Trophoblast cell (in vitro differentiated cells and primary cell): ENCODE measurements around the gene ARHGAP22.

Experiments used
- DNase-seq, 2 donors: peaks; one replicate each; pipeline ENCODE4 v3.0.0-alpha.2; 2016
- H2AFZ ChIP-seq: 2 replicates; pipeline ENCODE4 v1.6.1; 2013; ENCODE audit warnings: low read length, moderate library complexity, mild to moderate bottlenecking; ENCODE audit not compliant: insufficient read depth, poor library complexity
- H2AK5ac ChIP-seq: 2 replicates; pipeline ENCODE4 v1.6.1; 2013; ENCODE audit warnings: mild to moderate bottlenecking, low read length
- H2BK120ac ChIP-seq: 2 replicates; pipeline ENCODE4 v1.6.1; 2013; ENCODE audit warnings: low read length, mild to moderate bottlenecking, moderate library complexity; ENCODE audit not compliant: insufficient read depth, poor library complexity
- H2BK12ac ChIP-seq: 2 replicates; pipeline ENCODE4 v1.6.1; 2013; ENCODE audit warnings: mild to moderate bottlenecking, low read length, moderate library complexity
- H2BK5ac ChIP-seq: 2 replicates; pipeline ENCODE4 v1.6.1; 2013; ENCODE audit warnings: low read length, low read depth, moderate library complexity, mild to moderate bottlenecking; ENCODE audit not compliant: poor library complexity
- H3K14ac ChIP-seq: 2 replicates; pipeline ENCODE4 v1.6.1; 2013; ENCODE audit warnings: mild to moderate bottlenecking, low read length
- H3K18ac ChIP-seq: 2 replicates; pipeline ENCODE4 v1.6.1; 2013; ENCODE audit warnings: mild to moderate bottlenecking, low read length
- H3K23ac ChIP-seq: 2 replicates; pipeline ENCODE4 v1.6.1; 2013; ENCODE audit warnings: low read length
- H3K27ac ChIP-seq: 2 replicates; pipeline ENCODE4 v1.5.1; 2013; ENCODE audit warnings: low read depth, mild to moderate bottlenecking, inconsistent platforms, low read length, moderate library complexity
- H3K27me3 ChIP-seq: 2 replicates; pipeline ENCODE4 v1.6.1; 2013; ENCODE audit warnings: inconsistent platforms, mild to moderate bottlenecking, low read length, moderate library complexity; ENCODE audit not compliant: insufficient read depth
- H3K36me3 ChIP-seq, 2 experiments: 1 replicate in 1 of 2; 2 replicates in 1 of 2; pipeline ENCODE4 v1.6.1; 2013; ENCODE audit warnings: low read length in 2 of 2, mild to moderate bottlenecking in 2 of 2, moderate library complexity in 1 of 2; ENCODE audit not compliant: insufficient read depth in 2 of 2, control insufficient read depth in 1 of 2
- H3K4ac ChIP-seq: 2 replicates; pipeline ENCODE4 v1.6.1; 2013; ENCODE audit warnings: low read depth, mild to moderate bottlenecking, low read length, moderate library complexity
- H3K4me1 ChIP-seq, 2 experiments: 1 replicate in 1 of 2; 2 replicates in 1 of 2; pipeline ENCODE4 v1.6.1; 2013; ENCODE audit warnings: low read length in 2 of 2, mild to moderate bottlenecking in 2 of 2, moderate library complexity in 1 of 2; ENCODE audit not compliant: insufficient read depth in 2 of 2, control insufficient read depth in 1 of 2
- H3K4me2 ChIP-seq: 2 replicates; pipeline ENCODE4 v1.6.1; 2013; ENCODE audit warnings: inconsistent platforms, mild to moderate bottlenecking, low read length, moderate library complexity
- H3K4me3 ChIP-seq: 2 replicates; pipeline ENCODE4 v1.5.1; 2013; ENCODE audit warnings: mild to moderate bottlenecking, low read depth, low read length, inconsistent platforms
- H3K79me1 ChIP-seq: one replicate; pipeline ENCODE4 v1.6.1; 2013; ENCODE audit warnings: low read length
- H3K79me2 ChIP-seq: 2 replicates; pipeline ENCODE4 v1.6.1; 2013; ENCODE audit warnings: low read length, mild to moderate bottlenecking; ENCODE audit not compliant: control insufficient read depth, insufficient read depth, poor library complexity
- H3K9ac ChIP-seq: 2 replicates; pipeline ENCODE4 v1.6.1; 2013; ENCODE audit warnings: mild to moderate bottlenecking, low read length
- H3K9me3 ChIP-seq: 2 replicates; pipeline ENCODE4 v1.6.1; 2013; ENCODE audit warnings: low read depth, mild to moderate bottlenecking, control low read depth, inconsistent platforms, low read length; ENCODE audit not compliant: insufficient read depth
- H4K12ac ChIP-seq: 2 replicates; pipeline ENCODE4 v1.6.1; 2013; ENCODE audit warnings: low read depth, mild to moderate bottlenecking, low read length, moderate library complexity
- H4K8ac ChIP-seq: 2 replicates; pipeline ENCODE4 v1.6.1; 2013; ENCODE audit warnings: low read depth, mild to moderate bottlenecking, low read length, moderate library complexity
- H4K91ac ChIP-seq: one replicate; pipeline ENCODE4 v1.6.1; 2013; ENCODE audit warnings: low read depth, mild to moderate bottlenecking, low read length, moderate library complexity
- WGBS: extraction: QIAGEN DNeasy Blood & Tissue Kit; methylation state at CpG from one replicate; pipeline ENCODE4 v1.1.7; 2013; ENCODE audit warnings: missing lambda C conversion rate; ENCODE audit not compliant: insufficient read length, insufficient coverage; ENCODE audit errors: extremely low coverage; 5-methylcytosine and 5-hydroxymethylcytosine counted together

ARHGAP22 gene

DNA sequence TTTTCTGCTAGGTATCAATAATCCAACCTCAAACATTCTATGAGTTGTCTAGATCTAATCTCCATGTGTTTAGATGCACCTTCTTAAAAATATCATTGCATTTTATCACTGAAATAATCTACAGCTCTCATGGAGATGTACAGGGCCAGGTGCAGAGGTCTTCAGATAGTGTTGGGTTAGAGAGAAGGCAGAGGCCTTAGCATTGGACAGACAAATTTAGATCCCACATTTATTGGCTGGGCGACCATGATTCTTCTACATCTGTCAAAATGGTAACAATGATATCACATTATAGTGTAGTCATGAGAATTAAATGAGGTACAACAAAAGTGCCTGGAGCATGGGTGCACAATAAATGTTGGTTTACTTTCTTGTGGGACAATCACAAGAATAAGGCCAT is 3.1 kb downstream of the ARHGAP22 start:
- Histone ChIP-seq H2BK120ac (no peak overlapping the region), H2BK12ac (no peak overlapping the region), H4K91ac (no peak overlapping the region), H3K27me3 (peaks cover 8% of the 10 kb centered on the region), H2AK5ac (no peak overlapping the region), H3K23ac (no peak overlapping the region), H3K4me3 (no peak overlapping the region), H2BK5ac (no peak overlapping the region), H3K14ac (no peak overlapping the region), H2AFZ (no peak overlapping the region), H3K4me2 (no peak overlapping the region), H3K79me1 (no peaks in the 10 kb centered on the region), H3K9ac (no peak overlapping the region), H3K79me2 (no peaks in the 10 kb centered on the region), H3K9me3 (peaks cover 2% of the 10 kb centered on the region), H3K4me1 (peaks cover 0 to 4% of the 10 kb centered on the region in 2 experiments), H3K27ac (no peak overlapping the region), H3K18ac (no peak overlapping the region), H3K4ac (no peak overlapping the region), H3K36me3 (no peaks in the 10 kb centered on the region), H4K12ac (no peak overlapping the region), H4K8ac (no peak overlapping the region)
- DNase-seq: no peak
- WGBS: no CpG with 5 or more reads among the region's 1 CpG

DNA sequence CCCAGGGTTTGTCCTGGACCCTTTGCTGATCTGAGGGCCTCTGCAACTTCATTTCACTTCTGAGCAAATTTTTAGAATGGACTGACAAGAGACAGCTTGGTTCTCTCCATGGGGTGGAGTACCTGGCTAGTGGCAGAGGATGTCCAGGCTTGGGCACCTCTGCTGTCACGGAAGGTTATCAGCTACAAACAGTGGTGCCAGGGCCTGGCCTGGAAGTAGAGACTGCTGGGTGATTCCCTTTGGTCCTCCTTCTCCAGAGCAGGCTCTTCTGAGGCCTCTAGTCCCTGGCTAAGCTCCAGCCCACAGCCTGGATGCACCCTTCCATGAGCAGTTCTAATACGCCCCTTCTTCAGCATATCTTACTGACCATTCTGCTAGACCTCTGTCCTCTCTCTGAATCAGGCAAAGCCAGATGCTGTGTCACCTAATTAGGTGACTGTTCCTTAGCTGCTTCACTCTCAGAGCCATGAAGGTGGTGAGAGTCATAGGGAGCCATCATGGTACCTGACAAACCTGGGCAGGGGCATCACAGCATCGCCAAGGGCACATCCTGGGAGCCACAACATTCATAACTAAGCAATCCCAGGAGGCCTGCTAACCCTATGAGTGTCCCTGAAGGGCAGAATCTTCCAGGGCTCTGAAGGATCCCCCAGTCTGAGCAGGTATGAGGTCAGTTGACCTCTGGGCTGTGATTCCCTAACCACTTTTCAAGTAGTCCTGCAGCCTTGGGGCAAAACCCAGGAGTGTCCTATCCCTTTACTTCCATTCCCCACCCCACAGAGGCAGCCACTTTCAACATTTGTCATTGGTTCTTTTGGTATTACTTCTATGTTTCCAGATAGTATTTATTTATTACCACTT is 4.0 kb downstream of the ARHGAP22 start:
- no peak overlapping the region for H3K4me2 ChIP-seq
- H3K18ac ChIP-seq: no peak overlapping the region
- H2BK12ac ChIP-seq: no peak overlapping the region
- peaks cover 0 to 2% of the 10 kb centered on the region in 2 experiments for H3K4me1 ChIP-seq
- no peak overlapping the region for H4K91ac ChIP-seq
- H3K79me1 ChIP-seq: no peaks in the 10 kb centered on the region
- no peak overlapping the region for H3K9ac ChIP-seq
- no peak overlapping the region for H3K14ac ChIP-seq
- no peak overlapping the region for H2AFZ ChIP-seq
- H3K36me3 ChIP-seq: no peaks in the 10 kb centered on the region
- no peak overlapping the region for H2BK120ac ChIP-seq
- no peak overlapping the region for H4K12ac ChIP-seq
- peaks cover 8% of the 10 kb centered on the region for H3K27me3 ChIP-seq
- no peak overlapping the region for H3K4ac ChIP-seq
- H4K8ac ChIP-seq: no peak overlapping the region
- H3K79me2 ChIP-seq: no peaks in the 10 kb centered on the region
- no peak overlapping the region for H3K27ac ChIP-seq
- WGBS: no CpG with 5 or more reads among the region's 3 CpGs
- no peak overlapping the region for H3K4me3 ChIP-seq
- peaks cover 2% of the 10 kb centered on the region for H3K9me3 ChIP-seq
- no peak overlapping the region for H3K23ac ChIP-seq
- no peak overlapping the region for H2AK5ac ChIP-seq
- H2BK5ac ChIP-seq: no peak overlapping the region
- DNase-seq: no peak

DNA sequence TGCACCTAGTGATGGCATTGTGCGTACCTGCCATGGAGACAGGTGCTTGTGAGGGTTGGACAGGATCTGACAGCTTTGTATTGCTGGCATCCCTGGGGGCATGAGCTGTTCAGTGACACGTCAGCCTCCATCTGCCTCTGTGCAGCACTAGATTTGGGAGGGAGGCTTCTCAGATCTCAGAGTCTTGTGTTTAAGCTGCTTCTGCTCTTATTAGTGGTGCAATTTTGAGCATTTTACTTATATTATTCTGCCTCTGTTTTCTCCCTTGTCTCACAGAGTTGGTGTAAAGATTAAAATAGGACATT is 5.1 kb downstream of the ARHGAP22 start:
- H2AFZ ChIP-seq: no peak overlapping the region
- H3K4me3 ChIP-seq: no peak overlapping the region
- no peak overlapping the region for H3K23ac ChIP-seq
- H3K4me2 ChIP-seq: no peak overlapping the region
- H3K4me1 ChIP-seq: peaks cover 0 to 2% of the 10 kb centered on the region in 2 experiments
- peaks cover 8% of the 10 kb centered on the region for H3K27me3 ChIP-seq
- no peak overlapping the region for H4K91ac ChIP-seq
- DNase-seq: no peak
- no peak overlapping the region for H4K12ac ChIP-seq
- H2BK12ac ChIP-seq: no peak overlapping the region
- no peak overlapping the region for H3K18ac ChIP-seq
- no peak overlapping the region for H2AK5ac ChIP-seq
- H3K9me3 ChIP-seq: peaks cover 2% of the 10 kb centered on the region
- no peak overlapping the region for H4K8ac ChIP-seq
- no peaks in the 10 kb centered on the region for H3K79me1 ChIP-seq
- H3K36me3 ChIP-seq: no peaks in the 10 kb centered on the region
- no peaks in the 10 kb centered on the region for H3K79me2 ChIP-seq
- no peak overlapping the region for H2BK5ac ChIP-seq
- no peak overlapping the region for H3K9ac ChIP-seq
- no CpG with 5 or more reads among the region's 2 CpGs for WGBS
- H3K27ac ChIP-seq: no peak overlapping the region
- H2BK120ac ChIP-seq: no peak overlapping the region
- H3K4ac ChIP-seq: no peak overlapping the region
- H3K14ac ChIP-seq: no peak overlapping the region

DNA sequence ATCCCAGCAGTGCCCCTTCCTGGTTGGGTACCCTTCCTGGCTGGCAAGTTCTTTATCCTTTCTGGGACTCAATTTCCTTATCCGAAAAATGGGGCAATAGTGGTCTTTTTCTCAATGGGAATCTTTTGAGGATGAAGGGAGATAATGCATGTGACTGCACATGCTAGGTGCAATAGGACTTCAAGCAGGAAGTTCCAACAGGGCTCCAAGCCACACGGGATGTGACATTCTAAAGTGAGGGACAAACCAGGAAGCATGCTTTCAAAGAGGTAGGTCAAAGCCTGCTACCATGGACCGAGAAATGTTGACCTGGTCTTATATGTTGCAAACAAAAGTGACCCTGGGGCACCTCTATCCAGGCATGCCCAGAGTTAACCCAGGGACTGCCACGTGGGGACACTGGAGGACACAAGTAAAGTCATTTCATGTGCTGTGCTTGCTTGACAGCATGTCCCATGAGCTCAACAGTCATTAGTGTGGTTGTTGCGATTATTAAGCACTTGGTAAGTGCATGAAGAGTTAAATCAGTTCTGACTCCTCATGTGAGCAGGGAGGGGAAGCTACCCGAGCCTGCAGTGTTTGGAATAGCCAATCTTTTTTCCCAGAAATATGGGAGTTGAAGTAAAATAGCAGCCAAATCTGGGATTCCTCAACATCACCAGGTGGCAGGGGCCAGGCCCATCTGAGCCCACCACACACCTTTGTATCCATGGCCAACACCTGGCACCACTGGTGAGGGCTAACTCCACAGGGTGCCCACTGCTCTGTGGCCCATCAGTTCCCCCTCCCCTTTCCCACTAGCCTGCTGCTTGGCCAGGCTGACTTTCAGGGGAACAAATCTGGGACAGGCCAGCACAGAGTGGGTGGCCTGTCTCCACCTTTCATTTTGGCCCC is 5.7 kb downstream of the ARHGAP22 start:
- no peak overlapping the region for H3K9ac ChIP-seq
- H3K9me3 ChIP-seq: peaks cover 2% of the 10 kb centered on the region
- no peak overlapping the region for H2AK5ac ChIP-seq
- H4K91ac ChIP-seq: no peak overlapping the region
- H3K14ac ChIP-seq: no peak overlapping the region
- H3K23ac ChIP-seq: no peak overlapping the region
- no peak overlapping the region for H2AFZ ChIP-seq
- no peaks in the 10 kb centered on the region for H3K79me1 ChIP-seq
- no peak overlapping the region for H3K18ac ChIP-seq
- H3K4ac ChIP-seq: no peak overlapping the region
- H2BK120ac ChIP-seq: no peak overlapping the region
- H3K27ac ChIP-seq: no peak overlapping the region
- no peak overlapping the region for H4K12ac ChIP-seq
- H3K4me1 ChIP-seq: no peaks in the 10 kb centered on the region
- DNase-seq: no peak
- H3K79me2 ChIP-seq: no peaks in the 10 kb centered on the region
- H3K4me3 ChIP-seq: no peak overlapping the region
- H2BK12ac ChIP-seq: no peak overlapping the region
- H3K4me2 ChIP-seq: no peak overlapping the region
- H4K8ac ChIP-seq: no peak overlapping the region
- H3K36me3 ChIP-seq: no peaks in the 10 kb centered on the region
- H2BK5ac ChIP-seq: no peak overlapping the region
- H3K27me3 ChIP-seq: peaks cover 3% of the 10 kb centered on the region
- no CpG with 5 or more reads among the region's 6 CpGs for WGBS
